NCI-H1694 treated with DMSO at 0.1 percent for 48 hours (cell line): ENCODE data around the gene ZFHX3.
A peak's percentile ranks its signal among the peaks of the same experiment; 100 is the strongest.
"Not testable (repeated sequence)": the region's sequence is repeated elsewhere in the genome, so short reads cannot be mapped to it uniquely, and the experiment has no call there.

Experiments used
- DNase-seq: peaks from one replicate; lab custom pipeline; 2025; lab: John Stamatoyannopoulos, UW

ZFHX3 gene

GRCh38 chr16:73047536-73048291 lies at the start of gene ZFHX3:
Gene ZFHX3 (minus strand): TSS chr16:73048128. CDS start chr16:72960145, 87,983 bp downstream.
- DNase-seq, result peak; percentile 20

GRCh38 chr16:73096510-73096909 lies 48.6 kb upstream of the ZFHX3 start:
- DNase-seq, result no peak

- DNase-seq, result no peak
These were observed 48.0 kb upstream of the ZFHX3 start for GRCh38 chr16:73095885-73096421.

- DNase-seq, result no peak
These were observed 47.4 kb upstream of the ZFHX3 start for GRCh38 chr16:73095142-73095820.

GRCh38 chr16:73094371-73094770 lies 46.4 kb upstream of the ZFHX3 start:
- no peak for DNase-seq

- no peak for DNase-seq
These were observed 45.5 kb upstream of the ZFHX3 start for GRCh38 chr16:73093146-73094144.

GRCh38 chr16:73092236-73092781 lies 44.4 kb upstream of the ZFHX3 start:
- DNase-seq, result no peak

GRCh38 chr16:73091174-73091573 lies 43.2 kb upstream of the ZFHX3 start:
- no peak for DNase-seq

GRCh38 chr16:73089420-73089819 lies 41.5 kb upstream of the ZFHX3 start:
- DNase-seq, result no peak

GRCh38 chr16:73086108-73086507 lies 38.2 kb upstream of the ZFHX3 start:
- no peak for DNase-seq

GRCh38 chr16:73083271-73083670 lies 35.3 kb upstream of the ZFHX3 start:
- DNase-seq, result no peak

GRCh38 chr16:73082634-73083051 lies 34.7 kb upstream of the ZFHX3 start:
- not testable (repeated sequence) for DNase-seq

- no peak for DNase-seq
These were observed 33.0 kb upstream of the ZFHX3 start for GRCh38 chr16:73080931-73081330.

- no peak for DNase-seq
These were observed 28.4 kb upstream of the ZFHX3 start for GRCh38 chr16:73076324-73076810.

GRCh38 chr16:73074382-73074781 lies 26.5 kb upstream of the ZFHX3 start:
- no peak for DNase-seq

GRCh38 chr16:73072051-73072450 lies 24.1 kb upstream of the ZFHX3 start:
- DNase-seq, result not testable (repeated sequence)

- no peak for DNase-seq
These were observed 23.4 kb upstream of the ZFHX3 start for GRCh38 chr16:73071131-73071940.

GRCh38 chr16:73069581-73070262 lies 21.8 kb upstream of the ZFHX3 start:
- DNase-seq, result no peak

GRCh38 chr16:73068541-73069401 lies 20.8 kb upstream of the ZFHX3 start:
- DNase-seq, result no peak
